Gastrocnemius medialis (tissue), 4 donors: ENCODE data around the gene TGFB3. TPM values are rescaled to one million over a fixed set of nuclear protein-coding genes. Genes with fewer than 3 reads are reported as not detected.

Source experiments
- ATAC-seq, 2 donors: fragments of 150-250 bp; one replicate each; pipeline ENCODE4 v1.9.1; 2016
- DNase-seq, 2 donors: peaks; one replicate each; pipeline ENCODE4 v3.0.0-alpha.2; 2019
- H3K27ac ChIP-seq, 4 donors: fragments of 200-600 bp; sonication (generic); 1 replicate in 1 of 4; 2 replicates in 3 of 4; pipeline ENCODE4 v1.5.1; 2016 to 2018; ENCODE audit warnings: mild to moderate bottlenecking in 2 of 4, moderate library complexity in 1 of 4
- H3K27me3 ChIP-seq, 3 donors: fragments of 200-600 bp; sonication (generic) in 2 of 3; 1 replicate in 1 of 3; 2 replicates in 2 of 3; pipeline versions ENCODE4 v1.5.1 to v1.6.0; 2016 to 2019; ENCODE audit warnings: mild to moderate bottlenecking in 1 of 3, moderate library complexity in 1 of 3
- H3K36me3 ChIP-seq, 2 donors: fragments of 200-600 bp; sonication (generic) in 1 of 2; one replicate each; pipeline ENCODE4 v1.5.1; 2017 to 2018
- H3K4me1 ChIP-seq, 2 donors: fragments of 200-600 bp; sonication (generic) in 1 of 2; one replicate each; pipeline ENCODE4 v1.5.1; 2016 to 2017; ENCODE audit warnings: mild to moderate bottlenecking in 2 of 2
- H3K4me3 ChIP-seq, 4 donors: fragments of 200-600 bp; sonication (generic) in 3 of 4; 1 replicate in 1 of 4; 2 replicates in 3 of 4; pipeline ENCODE4 v1.5.1; 2016 to 2019; ENCODE audit warnings: mild to moderate bottlenecking in 2 of 4
- H3K9me3 ChIP-seq, 3 donors: fragments of 200-600 bp; sonication (generic) in 2 of 3; 1 replicate in 1 of 3; 2 replicates in 2 of 3; pipeline ENCODE4 v1.5.1; 2016 to 2019
- CTCF ChIP-seq, 5 experiments: fragments of 450-650 bp in 3 of 5; fragments of 200-600 bp in 2 of 5; sonication (generic) in 2 of 5; IDR thresholded peaks in 4 of 5; conservative IDR thresholded peaks in 1 of 5; 1 replicate in 4 of 5; 2 replicates in 1 of 5; pipeline ENCODE4 v1.5.1; 2016 to 2019; ENCODE audit warnings: antibody characterized with exemption in 5 of 5, mild to moderate bottlenecking in 3 of 5, moderate library complexity in 3 of 5
- POLR2A ChIP-seq, 2 donors: fragments of 450-650 bp; IDR thresholded peaks; one replicate each; pipeline ENCODE4 v1.6.1; 2017; ENCODE audit warnings: antibody characterized with exemption in 2 of 2, mild to moderate bottlenecking in 2 of 2, moderate library complexity in 2 of 2
- in situ Hi-C, 4 donors: fragments of 200-750 bp; cut with MboI; loops; one replicate each; pipeline versions ENCODE4 v1.15.0 to v1.8.0; 2017; ENCODE audit warnings: low sequenced_read_pairs in 4 of 4
- intact Hi-C: fragments of 100-400 bp; cut with DNase I; formaldehyde crosslinking; loops from one replicate; pipeline ENCODE4 v1.15.1; 2023; ENCODE audit warnings: low total_unique reads
- total RNA-seq, 4 donors: library from RNA; depleted of rRNA; stranded (reverse); fragments of >200 nt; gene quantifications; one replicate each; pipeline versions ENCODE4 v1.1.0 to v1.2.3, GENCODE V29; 2016

The TGFB3 gene
- total RNA-seq, 4 donors from 2014 or later = 28.3 to 102 (median 60.8) TPM

- intact Hi-C loops = no loop called here
- H3K4me1 ChIP-seq = peaks cover 37 to 46% of the 10 kb centered on the region in 2 donors
Observed at GRCh38 chr14:75990297-75990696, 8.5 kb upstream of the TGFB3 start.

DNA sequence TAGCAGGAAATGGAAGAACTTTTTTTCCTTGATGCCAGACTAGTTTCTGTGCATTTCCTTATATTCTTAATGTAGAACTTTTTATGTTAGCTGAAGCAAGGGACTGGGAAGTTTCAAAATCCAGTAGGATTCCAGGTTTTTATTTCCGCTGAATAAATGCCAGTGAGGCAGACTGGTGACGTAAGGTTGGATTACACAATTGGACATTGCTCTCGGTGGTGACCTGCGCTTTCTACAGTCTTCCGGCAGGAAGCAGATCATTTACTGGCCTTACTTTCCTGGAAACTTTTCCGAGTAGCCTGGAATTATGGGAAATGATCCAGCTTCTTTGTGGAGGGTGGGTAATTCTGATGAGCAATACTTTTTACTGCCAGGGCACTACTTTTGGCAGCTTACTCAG is 7.3 kb upstream of the TGFB3 start:
- Histone ChIP-seq H3K36me3 (no peaks in the 10 kb centered on the region), H3K9me3 (no peaks in the 10 kb centered on the region), H3K27ac (peak overlapping the region; percentile 55 to 64 (median 62)), H3K4me1 (peaks cover 32 to 37% of the 10 kb centered on the region in 2 donors), H3K27me3 (no peaks in the 10 kb centered on the region), H3K4me3 (no peak overlapping the region)
- in situ Hi-C loops (loop anchor here in 3 of 4 donors (5.0 to 10.0 kb wide), 3 partner anchors 194 to 282 kb away; no protein-coding TSS in a partner anchor), intact Hi-C loops (loop anchor here (5.0 to 10.0 kb wide), 2 partner anchors 163 to 1104 kb away; partner anchors contain the start of genes DLST and GPATCH2L)
- ATAC-seq (peak; percentile 69 to 73), DNase-seq (peak in 1 of 2 donors; percentile 55)
- TF ChIP-seq CTCF (IDR thresholded peaks at IDR 0.05 in 4 of 5, conservative IDR thresholded peaks at IDR 0.05 in 1 of 5) = no peak
- no peak for TF ChIP-seq POLR2A (IDR thresholded peaks at IDR 0.05)

More at GRCh38 chr14:75990297-75990696, 8.5 kb upstream of the TGFB3 start:
- no peaks in the 10 kb centered on the region for H3K27me3 ChIP-seq
- no peak overlapping the region for H3K4me3 ChIP-seq
- H3K9me3 ChIP-seq = no peaks in the 10 kb centered on the region
- DNase-seq (no peak), ATAC-seq (no peak)
- in situ Hi-C loops = no loop called here
- no peaks in the 10 kb centered on the region for H3K36me3 ChIP-seq
- peak overlapping the region in 1 of 4 donors; percentile 55 for H3K27ac ChIP-seq
- TF ChIP-seq POLR2A (IDR thresholded peaks at IDR 0.05) = no peak
- TF ChIP-seq CTCF (IDR thresholded peaks at IDR 0.05 in 4 of 5, conservative IDR thresholded peaks at IDR 0.05 in 1 of 5) = no peak

GRCh38 chr14:75987201-75987970 is 5.6 kb upstream of the TGFB3 start:
- Histone ChIP-seq H3K4me1 (peaks cover 32 to 40% of the 10 kb centered on the region in 2 donors), H3K36me3 (no peaks in the 10 kb centered on the region)

DNA sequence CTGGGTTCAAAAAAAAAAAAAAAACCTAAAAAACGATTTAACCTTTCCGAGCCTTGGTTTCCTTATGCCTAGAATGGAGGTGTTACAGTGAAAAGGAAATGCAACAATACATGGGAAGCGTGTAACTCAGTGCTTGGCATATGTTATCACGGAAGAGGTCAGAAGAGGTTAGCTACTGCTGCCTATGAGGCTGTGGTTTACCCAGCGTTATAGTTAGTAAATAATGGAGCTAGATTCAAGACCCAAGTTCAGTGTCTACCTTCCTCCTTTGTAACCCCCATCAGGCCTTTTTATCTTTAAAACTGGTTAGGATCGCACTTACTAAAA is 4.6 kb upstream of the TGFB3 start:
- intact Hi-C loops = loop anchor here (5.0 to 10.0 kb wide), 2 partner anchors 166 to 1102 kb away; partner anchors contain the start of genes DLST and GPATCH2L
- H3K4me3 ChIP-seq = peak overlapping the region; percentile 75 to 91 (median 81)
- no peaks in the 10 kb centered on the region for H3K9me3 ChIP-seq
- no peaks in the 10 kb centered on the region for H3K27me3 ChIP-seq
- peak overlapping the region; percentile 77 to 84 (median 83) for H3K27ac ChIP-seq
- H3K36me3 ChIP-seq = no peaks in the 10 kb centered on the region
- DNase-seq (no peak), ATAC-seq (no peak)
- TF ChIP-seq CTCF (IDR thresholded peaks at IDR 0.05 in 4 of 5, conservative IDR thresholded peaks at IDR 0.05 in 1 of 5) = no peak
- TF ChIP-seq POLR2A (IDR thresholded peaks at IDR 0.05) = no peak
- H3K4me1 ChIP-seq = peaks cover 26 to 31% of the 10 kb centered on the region in 2 donors
- in situ Hi-C loops = loop anchor here in 3 of 4 donors (5.0 to 10.0 kb wide), 3 partner anchors 192 to 279 kb away; no protein-coding TSS in a partner anchor

More at GRCh38 chr14:75987201-75987970, 5.6 kb upstream of the TGFB3 start:
- DNase-seq = no peak
- in situ Hi-C loops (loop anchor here in 3 of 4 donors (5.0 to 10.0 kb wide), 3 partner anchors 193 to 280 kb away; no protein-coding TSS in a partner anchor), intact Hi-C loops (loop anchor here (5.0 to 10.0 kb wide), 2 partner anchors 165 to 1103 kb away; partner anchors contain the start of genes DLST and GPATCH2L)
- no peaks in the 10 kb centered on the region for H3K9me3 ChIP-seq
- H3K27me3 ChIP-seq = no peaks in the 10 kb centered on the region
- no peak for ATAC-seq
- TF ChIP-seq POLR2A (IDR thresholded peaks at IDR 0.05) (no peak), CTCF (IDR thresholded peaks at IDR 0.05 in 4 of 5, conservative IDR thresholded peaks at IDR 0.05 in 1 of 5) (no peak)
- no peak overlapping the region for H3K27ac ChIP-seq
- no peak overlapping the region for H3K4me3 ChIP-seq
